H1 (cell line): ENCODE measurements around the gene ADAMTS3. TPM values are rescaled to one million over a fixed set of nuclear protein-coding genes. Genes with fewer than 3 reads are reported as not detected.

ENCODE experiments used
- CTCF ChIA-PET: fragments of 300-600 bp; sonication (Branson Sonifier 250); formaldehyde crosslinking; loops from one replicate; lab custom pipeline; 2021; ENCODE audit not compliant: partially characterized antibody; lab: Charles Lee
- POLR2A ChIA-PET: fragments of 300-600 bp; sonication (Branson Sonifier 250); formaldehyde crosslinking; loops from one replicate; lab custom pipeline; 2021; ENCODE audit warnings: inconsistent platforms; ENCODE audit not compliant: partially characterized antibody; lab: Charles Lee
- DNase-seq, 2 experiments: peaks; one replicate each; pipeline versions ENCODE4 v3.0.0 to v3.0.0-alpha.2; 2010 to 2022; ENCODE audit warnings: low spot score in 2 of 2, low read depth in 1 of 2, mixed read lengths in 1 of 2
- FAIRE-seq: peaks from 2 replicates; lab custom pipeline; 2011; peaks lifted over from hg19 to GRCh38; lab: Jason Lieb, UNC
- H2AFZ ChIP-seq: 2 replicates; pipeline ENCODE4 v1.8.1; 2012; ENCODE audit warnings: low read length, inconsistent platforms
- H2AK5ac ChIP-seq: 2 replicates; pipeline ENCODE4 v1.6.1; 2013; ENCODE audit warnings: low read depth, low read length
- H2BK120ac ChIP-seq: replicated peaks from 2 replicates; pipeline ENCODE3; 2013; ENCODE audit warnings: low read depth, low read length, inconsistent platforms
- H2BK12ac ChIP-seq: 2 replicates; pipeline ENCODE4 v1.6.1; 2013; ENCODE audit warnings: low read depth, low read length
- H2BK15ac ChIP-seq: 2 replicates; pipeline ENCODE4 v1.6.1; 2013; ENCODE audit warnings: low read length
- H2BK20ac ChIP-seq: 2 replicates; pipeline ENCODE4 v1.6.1; 2013; ENCODE audit warnings: low read length
- H2BK5ac ChIP-seq: 2 replicates; pipeline ENCODE4 v1.6.1; 2013; ENCODE audit warnings: low read depth, low read length
- H3K14ac ChIP-seq: 2 replicates; pipeline ENCODE4 v1.6.1; 2013; ENCODE audit warnings: inconsistent platforms; ENCODE audit not compliant: insufficient read length
- H3K18ac ChIP-seq: 2 replicates; pipeline ENCODE4 v1.6.1; 2013; ENCODE audit warnings: low read length; ENCODE audit errors: extremely low read depth
- H3K23ac ChIP-seq: 2 replicates; pipeline ENCODE4 v1.6.1; 2013; ENCODE audit warnings: inconsistent platforms; ENCODE audit not compliant: insufficient read length
- H3K23me2 ChIP-seq: 2 replicates; pipeline ENCODE4 v1.6.1; 2013; ENCODE audit warnings: low read depth, low read length
- H3K27ac ChIP-seq: 2 replicates; pipeline ENCODE4 v1.6.1; 2011; ENCODE audit warnings: low read depth, low read length, inconsistent platforms
- H3K27me3 ChIP-seq, 4 experiments: replicated peaks in 1 of 4; 1 replicate in 1 of 4; 2 replicates in 3 of 4; pipeline versions ENCODE4 v1.6.1 to v1.8.1; 2011 to 2013; ENCODE audit warnings: low read length in 3 of 4, mild to moderate bottlenecking in 3 of 4, inconsistent platforms in 2 of 4, mixed read lengths in 2 of 4, moderate library complexity in 1 of 4; ENCODE audit not compliant: control insufficient read depth in 3 of 4, insufficient read depth in 3 of 4; ENCODE audit errors: extremely low read depth in 1 of 4
- H3K36me3 ChIP-seq, 4 experiments: 2 replicates each; pipeline versions ENCODE4 v1.6.1 to v1.8.1; 2011 to 2013; ENCODE audit warnings: mild to moderate bottlenecking in 4 of 4, low read length in 3 of 4, moderate library complexity in 2 of 4, control low read depth in 1 of 4, inconsistent platforms in 1 of 4; ENCODE audit not compliant: insufficient read depth in 4 of 4, control insufficient read depth in 2 of 4
- H3K4ac ChIP-seq: replicated peaks from 2 replicates; pipeline ENCODE3; 2013; ENCODE audit warnings: low read length, low read depth, mixed read lengths, inconsistent platforms; ENCODE audit not compliant: insufficient read length
- H3K4me1 ChIP-seq, 4 experiments: replicated peaks in 1 of 4; 1 replicate in 1 of 4; 2 replicates in 3 of 4; pipeline versions ENCODE4 v1.6.1 to v1.8.1; 2011 to 2013; ENCODE audit warnings: low read length in 3 of 4, inconsistent platforms in 2 of 4, mixed read lengths in 1 of 4; ENCODE audit not compliant: insufficient read depth in 4 of 4, control insufficient read depth in 3 of 4
- H3K4me2 ChIP-seq, 2 experiments: 2 replicates each; pipeline versions ENCODE4 v1.6.1 to v1.8.1; 2011 to 2013; ENCODE audit warnings: low read depth in 2 of 2, low read length in 2 of 2, control low read depth in 1 of 2, inconsistent platforms in 1 of 2, mild to moderate bottlenecking in 1 of 2; ENCODE audit not compliant: insufficient read depth in 1 of 2
- H3K4me3 ChIP-seq, 4 experiments: fragments of 200-600, 300-600 bp in 1 of 4; sonication (generic), shearing (Covaris generic), sonication (Bioruptor Twin) in 1 of 4; 2 replicates each; pipeline versions ENCODE4 v1.5.1 to v1.8.1; 2011 to 2016; ENCODE audit warnings: low read length in 4 of 4, low read depth in 3 of 4, control low read depth in 2 of 4, inconsistent platforms in 2 of 4, mild to moderate bottlenecking in 2 of 4, mixed read lengths in 1 of 4, moderate library complexity in 1 of 4; ENCODE audit not compliant: insufficient read depth in 2 of 4; ENCODE audit errors: extremely low read depth in 1 of 4
- H3K56ac ChIP-seq: replicated peaks from 2 replicates; pipeline ENCODE3; 2013; ENCODE audit warnings: low read depth, mild to moderate bottlenecking, mixed read lengths, low read length, inconsistent platforms; ENCODE audit not compliant: insufficient read length
- H3K79me1 ChIP-seq: 2 replicates; pipeline ENCODE4 v1.6.1; 2013; ENCODE audit warnings: low read depth, low read length, control low read depth
- H3K79me2 ChIP-seq, 2 experiments: 2 replicates each; pipeline versions ENCODE4 v1.6.1 to v1.8.1; 2012 to 2013; ENCODE audit warnings: low read length in 2 of 2, mild to moderate bottlenecking in 2 of 2, inconsistent platforms in 1 of 2; ENCODE audit not compliant: insufficient read depth in 2 of 2, control insufficient read depth in 1 of 2
- H3K9ac ChIP-seq, 4 experiments: replicated peaks in 1 of 4; 1 replicate in 1 of 4; 2 replicates in 3 of 4; pipeline versions ENCODE4 v1.6.1 to v1.8.1; 2011 to 2013; ENCODE audit warnings: low read depth in 3 of 4, low read length in 3 of 4, control low read depth in 2 of 4, mild to moderate bottlenecking in 2 of 4, moderate library complexity in 2 of 4, inconsistent platforms in 1 of 4; ENCODE audit errors: extremely low read depth in 1 of 4
- H3K9me3 ChIP-seq, 2 experiments: 2 replicates each; pipeline versions ENCODE4 v1.6.1 to v1.8.1; 2012 to 2013; ENCODE audit warnings: mild to moderate bottlenecking in 2 of 2, moderate library complexity in 2 of 2, control low read depth in 1 of 2, inconsistent platforms in 1 of 2, low read depth in 1 of 2, low read length in 1 of 2, mixed read lengths in 1 of 2; ENCODE audit not compliant: insufficient read depth in 2 of 2
- H4K20me1 ChIP-seq, 2 experiments: replicated peaks in 1 of 2; 2 replicates each; pipeline versions ENCODE3 to v1.8.1; 2011 to 2013; ENCODE audit warnings: inconsistent platforms in 2 of 2, low read length in 2 of 2, mild to moderate bottlenecking in 1 of 2; ENCODE audit not compliant: insufficient read depth in 2 of 2, control insufficient read depth in 1 of 2
- H4K5ac ChIP-seq: 2 replicates; pipeline ENCODE4 v1.6.1; 2013; ENCODE audit warnings: low read length, low read depth, mixed read lengths, inconsistent platforms; ENCODE audit not compliant: insufficient read length
- H4K8ac ChIP-seq: 2 replicates; pipeline ENCODE4 v1.8.0; 2013; ENCODE audit warnings: mild to moderate bottlenecking, moderate library complexity, low read length, inconsistent platforms; ENCODE audit not compliant: insufficient read depth; ENCODE audit errors: extremely low read depth
- H4K91ac ChIP-seq: replicated peaks from 2 replicates; pipeline ENCODE3; 2013; ENCODE audit warnings: low read length, mixed read lengths, inconsistent platforms; ENCODE audit not compliant: insufficient read length
- BACH1 ChIP-seq: IDR thresholded peaks from 2 replicates; pipeline ENCODE4 v1.6.1; 2012; ENCODE audit warnings: low read length, improper control_type of control experiment
- EP300 ChIP-seq, 2 experiments: IDR thresholded peaks; 1 replicate in 1 of 2; 2 replicates in 1 of 2; pipeline ENCODE4 v1.6.1; 2011 to 2012; ENCODE audit warnings: low read depth in 2 of 2, low read length in 2 of 2, mild to moderate bottlenecking in 2 of 2, borderline replicate concordance in 1 of 2, inconsistent platforms in 1 of 2, moderate library complexity in 1 of 2
- HDAC2 ChIP-seq, 2 experiments: fragments of 300-600 bp in 1 of 2; sonication (generic) in 1 of 2; IDR thresholded peaks; 2 replicates each; pipeline ENCODE4 v1.6.1; 2011 to 2012; ENCODE audit warnings: low read depth in 2 of 2, low read length in 2 of 2, mild to moderate bottlenecking in 2 of 2, moderate library complexity in 2 of 2, borderline replicate concordance in 1 of 2, inconsistent platforms in 1 of 2
- JUN ChIP-seq: IDR thresholded peaks from 2 replicates; pipeline ENCODE4 v1.6.1; 2011; ENCODE audit warnings: low read depth, mild to moderate bottlenecking, improper control_type of control experiment, low read length
- RXRA ChIP-seq: IDR thresholded peaks from 2 replicates; pipeline ENCODE4 v1.6.1; 2011; ENCODE audit warnings: low read depth, mild to moderate bottlenecking, low read length, moderate library complexity; ENCODE audit not compliant: insufficient read depth
- SIN3A ChIP-seq, 2 experiments: IDR thresholded peaks in 1 of 2; conservative IDR thresholded peaks in 1 of 2; 2 replicates each; pipeline ENCODE4 v1.6.1; 2011 to 2012; ENCODE audit warnings: low read length in 2 of 2, improper control_type of control experiment in 1 of 2, low read depth in 1 of 2, mild to moderate bottlenecking in 1 of 2
- SIRT6 ChIP-seq: IDR thresholded peaks from one replicate; pipeline ENCODE4 v1.7.1; 2012; ENCODE audit warnings: low read length, inconsistent platforms
- SP2 ChIP-seq: IDR thresholded peaks from 2 replicates; pipeline ENCODE4 v1.6.1; 2012; ENCODE audit warnings: mild to moderate bottlenecking, low read length, inconsistent platforms
- TAF7 ChIP-seq: optimal IDR thresholded peaks from 2 replicates; pipeline ENCODE3; 2011; ENCODE audit warnings: low read depth, mild to moderate bottlenecking, inconsistent platforms, low read length, moderate library complexity, borderline replicate concordance
- YY1 ChIP-seq: IDR thresholded peaks from 2 replicates; pipeline ENCODE4 v1.6.1; 2011; ENCODE audit warnings: low read depth, mild to moderate bottlenecking, low read length
- whole genome bisulfite sequencing, 2 experiments: shearing (Covaris generic) in 1 of 2; methylation state at CpG; one replicate each; pipeline versions ENCODE4 v1.1.6 to v1.1.7; 2013 to 2015; ENCODE audit warnings: low lambda C conversion rate in 2 of 2, mixed read lengths in 2 of 2, inconsistent platforms in 1 of 2, low coverage in 1 of 2, missing lambda C conversion rate in 1 of 2; ENCODE audit not compliant: insufficient replicate concordance in 2 of 2, insufficient coverage in 1 of 2, insufficient read length in 1 of 2; ENCODE audit errors: extremely low coverage in 1 of 2, missing lambda C conversion rate in 1 of 2; 5-methylcytosine and 5-hydroxymethylcytosine counted together
- polyA plus RNA-seq, 7 experiments: library from polyadenylated mRNA; depleted of rRNA in 3 of 7; stranded (reverse) in 5 of 7; unstranded in 2 of 7; fragments of >200 nt in 5 of 7; fragments of 200-250 nt in 2 of 7; gene quantifications; 1 replicate in 5 of 7; 2 replicates in 1 of 7; 4 replicates in 1 of 7; pipeline versions ENCODE4 v1.2.1 to v1.2.3, GENCODE V29; 2011 to 2013; ENCODE audit warnings: missing spikeins in 2 of 7, mixed read lengths in 2 of 7
- total RNA-seq: library from RNA; stranded (reverse); fragmentation: NEBNext Ultra II Directional; extraction: Animal tissue kit (Norgen Biotek cat#: 25700); gene quantifications from 2 replicates; pipeline ENCODE4 v1.2.1, GENCODE V29; 2021

The ADAMTS3 gene
- total and polyA plus RNA-seq, 2 of the 8 experiments (the other 6 are each of a cell fraction or from before 2014, with no cell fraction given): 1.3 to 3.4 TPM

DNA sequence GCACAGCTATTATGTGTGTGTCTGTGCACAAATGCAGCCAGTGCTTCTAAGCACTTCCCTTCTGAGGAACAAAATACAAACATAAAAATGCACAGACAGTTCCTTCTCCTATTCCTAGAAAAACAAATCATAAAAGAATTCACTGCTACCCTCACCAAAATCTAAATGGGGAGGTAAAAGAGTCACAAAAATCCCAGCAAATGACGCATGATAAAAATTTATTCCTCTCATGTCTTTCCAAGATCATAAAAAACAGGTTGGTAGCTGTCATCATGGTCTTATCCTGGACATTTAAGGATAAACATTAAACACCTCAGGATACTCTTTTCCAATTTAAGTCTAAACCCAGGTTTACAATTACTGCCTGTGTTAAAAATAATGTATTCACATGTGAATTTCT lies 124.9 kb downstream of the ADAMTS3 start:
- no peak overlapping the region for H3K4ac ChIP-seq

More for the DNA sequence above, 124.9 kb downstream of the ADAMTS3 start:
- FAIRE-seq (no peak), DNase-seq (no peak)
- Histone ChIP-seq H4K5ac (no peak overlapping the region), H4K8ac (no peak overlapping the region), H2AFZ (no peak overlapping the region), H3K36me3 (no peaks in the 10 kb centered on the region), H2BK5ac (no peak overlapping the region), H3K23ac (no peak overlapping the region), H3K14ac (no peak overlapping the region), H3K79me1 (no peaks in the 10 kb centered on the region), H3K27ac (no peak overlapping the region), H3K18ac (no peak overlapping the region), H3K9ac (no peak overlapping the region), H3K23me2 (no peaks in the 10 kb centered on the region), H4K20me1 (no peaks in the 10 kb centered on the region), H3K4me1 (no peaks in the 10 kb centered on the region), H3K9me3 (no peaks in the 10 kb centered on the region), H3K4me2 (no peak overlapping the region), H2AK5ac (no peak overlapping the region), H2BK15ac (no peak overlapping the region), H3K79me2 (no peaks in the 10 kb centered on the region), H2BK20ac (no peak overlapping the region), H3K56ac (no peak overlapping the region), H3K27me3 (no peaks in the 10 kb centered on the region), H3K4me3 (no peak overlapping the region), H4K91ac (no peak overlapping the region), H2BK12ac (no peak overlapping the region), H2BK120ac (no peak overlapping the region)
- WGBS, 2 experiments: 80% methylated on average over 1 of the region's 1 CpG; no CpG with 5 or more reads in 1 of the 2 experiments
- ChIA-PET POLR2A (no interaction called here), CTCF (no interaction called here)
- TF ChIP-seq SP2 (no peak), JUN (no peak), SIN3A (conservative IDR thresholded peaks at IDR 0.05 in 1 of 2, IDR thresholded peaks at IDR 0.05 in 1 of 2; ENCODE audit: low read depth in 1 of 2, low read length in 2 of 2) (no peak), YY1 (no peak), HDAC2 (IDR thresholded peaks at IDR 0.05; ENCODE audit: borderline replicate concordance in 1 of 2, low read depth in 2 of 2, low read length in 2 of 2) (no peak), BACH1 (no peak), RXRA (no peak), SIRT6 (no peak), EP300 (IDR thresholded peaks at IDR 0.05; ENCODE audit: borderline replicate concordance in 1 of 2, low read depth in 2 of 2, low read length in 2 of 2) (no peak), TAF7 (no peak)
